Raji (cell line): ENCODE data around the gene PLXNC1.

ENCODE experiments used
- POLR2A ChIP-seq: IDR thresholded peaks from 2 replicates; pipeline ENCODE4 v1.6.1; 2011; ENCODE audit warnings: low read depth, low read length, control low read depth; ENCODE audit not compliant: insufficient read depth

PLXNC1 gene

GRCh38 chr12:94147991-94148738 is at the start of gene PLXNC1:
PLXNC1 (plus strand) TSS chr12:94148577; CDS start chr12:94148972, 395 bp downstream.
- no peak for TF ChIP-seq POLR2A

DNA sequence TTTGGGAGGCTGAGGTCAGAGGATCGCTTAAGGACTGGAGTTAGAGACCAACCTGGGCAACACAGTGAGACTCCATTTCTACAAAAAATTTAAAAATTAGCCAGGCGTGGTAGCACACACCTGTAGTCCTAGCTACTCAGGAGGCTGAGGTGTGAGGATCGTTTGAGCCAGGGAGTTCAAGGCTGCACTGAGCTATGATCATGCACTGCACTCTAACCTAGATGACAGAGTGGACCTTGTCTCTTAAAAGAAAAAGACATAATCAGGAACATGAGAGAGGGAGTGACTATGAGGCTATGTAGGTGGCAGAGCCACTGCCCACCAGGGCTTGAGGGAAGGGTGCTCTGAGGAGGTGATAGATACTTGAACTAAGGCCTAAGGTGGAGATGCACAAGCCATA is 49.2 kb upstream of the PLXNC1 start:
- TF ChIP-seq POLR2A = no peak

DNA sequence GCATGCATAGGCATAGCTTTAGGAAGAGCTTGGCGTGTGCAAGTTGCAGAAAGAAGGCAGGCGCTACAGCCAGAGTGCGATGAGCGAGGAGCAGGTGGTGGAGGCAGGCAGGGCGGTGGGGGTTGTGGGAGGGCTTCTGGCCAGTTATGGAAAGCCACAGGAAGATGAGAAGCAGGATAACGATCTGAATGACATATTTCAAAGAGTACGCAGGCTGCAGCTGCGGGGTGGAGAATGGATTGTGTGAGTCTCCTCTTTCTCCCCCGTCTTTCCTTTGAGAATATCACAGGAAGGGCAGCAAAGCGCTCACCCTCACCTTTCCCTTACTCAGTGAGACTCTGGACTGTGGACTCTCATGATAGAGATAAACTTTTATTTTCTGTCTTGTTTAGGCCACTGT is 48.7 kb upstream of the PLXNC1 start:
- TF ChIP-seq POLR2A = no peak

GRCh38 chr12:94100211-94100627 is 48.2 kb upstream of the PLXNC1 start:
- no peak for TF ChIP-seq POLR2A

DNA sequence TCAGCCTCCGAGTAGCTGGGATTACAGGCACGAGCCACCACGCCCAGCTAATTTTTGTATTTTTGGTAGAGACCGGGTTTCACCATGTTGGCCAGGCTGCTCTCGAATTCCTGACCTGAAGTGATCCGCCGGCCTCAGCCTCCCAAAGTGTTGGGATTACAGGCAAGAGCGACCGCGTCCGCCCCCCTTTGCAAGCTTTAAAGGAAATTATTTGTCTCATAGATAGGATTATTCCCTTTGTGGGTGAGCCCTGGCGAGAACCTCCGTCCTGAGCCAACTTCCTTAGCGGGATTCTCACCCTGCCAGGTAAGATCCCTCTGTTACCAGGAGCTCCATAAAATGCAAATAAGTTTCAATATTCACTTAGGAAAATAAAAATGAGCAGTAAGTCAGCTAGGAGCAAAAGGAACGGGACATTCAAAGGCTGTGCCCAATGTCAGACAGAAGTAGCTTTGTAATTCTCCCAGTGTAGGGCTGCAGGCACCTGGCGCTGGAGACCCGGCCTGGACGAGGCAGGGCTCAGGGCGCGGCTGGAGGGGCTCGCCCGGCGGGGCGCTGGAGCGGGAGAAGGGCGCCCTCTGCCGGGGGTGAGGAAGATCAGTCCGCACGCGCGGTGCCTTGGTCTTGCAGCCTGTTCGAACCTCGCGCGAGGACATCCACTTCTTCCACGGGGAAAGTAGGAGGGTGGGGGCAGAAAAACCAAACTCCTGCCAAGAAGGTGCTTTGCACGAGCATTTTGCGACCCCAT is 47.2 kb upstream of the PLXNC1 start:
- TF ChIP-seq POLR2A = no peak

- no peak for TF ChIP-seq POLR2A
Measured at GRCh38 chr12:94101738-94102660, 46.4 kb upstream of the PLXNC1 start.

- TF ChIP-seq POLR2A = no peak
Measured at GRCh38 chr12:94103986-94104385, 44.4 kb upstream of the PLXNC1 start.

GRCh38 chr12:94107910-94108309 is 40.5 kb upstream of the PLXNC1 start:
- TF ChIP-seq POLR2A = no peak

- no peak for TF ChIP-seq POLR2A
Measured at GRCh38 chr12:94109160-94109559, 39.2 kb upstream of the PLXNC1 start.

DNA sequence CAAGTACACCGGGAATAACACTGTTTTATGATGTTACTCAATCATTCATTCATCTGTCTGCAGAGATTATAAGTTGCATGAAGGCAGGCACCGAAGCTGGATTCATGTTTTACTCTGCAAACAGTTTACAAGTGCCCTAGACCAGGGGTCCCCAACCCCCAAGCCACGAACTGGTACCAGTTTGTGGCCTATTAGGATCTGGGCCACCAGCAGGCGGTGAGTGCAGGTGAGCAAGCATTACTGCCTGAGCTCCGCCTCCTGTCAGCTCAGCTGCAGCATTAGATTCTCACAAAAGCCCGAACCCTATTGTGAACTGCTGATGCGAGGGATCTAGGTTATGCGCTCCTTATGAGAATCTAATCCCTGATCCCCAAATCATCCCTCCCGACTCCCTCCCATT is 38.1 kb upstream of the PLXNC1 start:
- TF ChIP-seq POLR2A = no peak

DNA sequence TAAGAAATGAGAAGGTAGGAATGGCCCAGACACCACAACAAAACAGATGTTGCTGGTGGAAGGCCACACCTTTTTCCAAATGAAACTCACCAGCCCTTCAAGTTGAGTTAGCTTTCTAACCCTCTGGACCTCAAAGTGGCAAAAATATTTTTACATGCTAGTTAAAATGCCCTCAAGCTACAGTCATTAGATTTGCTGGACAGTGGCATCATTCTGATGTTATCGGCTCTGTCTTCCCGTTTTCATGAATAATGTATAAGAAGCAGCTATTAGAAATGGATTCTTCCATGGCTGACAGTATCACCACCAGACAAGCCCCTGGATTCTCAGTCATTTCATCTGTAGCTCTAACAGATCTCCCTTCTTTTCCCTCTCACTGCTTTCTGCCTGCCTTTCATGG is 37.1 kb upstream of the PLXNC1 start:
- no peak for TF ChIP-seq POLR2A

DNA sequence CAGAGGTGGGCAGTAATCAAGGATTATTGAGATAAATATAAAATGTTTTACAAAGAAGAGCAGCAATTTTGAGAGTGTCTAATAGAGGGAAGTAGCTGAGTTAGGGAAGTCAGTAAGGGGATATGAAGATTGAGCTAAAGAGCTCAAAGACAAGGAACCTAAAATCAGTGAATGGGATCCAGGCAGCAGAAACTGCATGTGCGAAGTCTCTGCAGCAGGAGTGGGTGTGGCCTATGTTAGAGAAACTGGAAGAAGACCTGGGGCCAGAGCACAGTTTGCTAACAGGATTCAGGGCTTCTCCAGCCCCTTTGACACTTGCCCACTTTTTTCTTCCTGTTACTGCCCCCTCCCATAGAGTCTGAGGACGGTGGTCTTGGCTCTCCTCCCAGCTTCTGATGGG is 36.3 kb upstream of the PLXNC1 start:
- TF ChIP-seq POLR2A = no peak

- TF ChIP-seq POLR2A = no peak
Measured at GRCh38 chr12:94114166-94114565, 34.2 kb upstream of the PLXNC1 start.

- no peak for TF ChIP-seq POLR2A
Measured at GRCh38 chr12:94116191-94116590, 32.2 kb upstream of the PLXNC1 start.

GRCh38 chr12:94121886-94122285 is 26.5 kb upstream of the PLXNC1 start:
- TF ChIP-seq POLR2A = no peak
